H1 (cell line): ENCODE data around the gene TSPAN9. TPM values are rescaled to one million over a fixed set of nuclear protein-coding genes. Genes with fewer than 3 reads are reported as not detected.

Source experiments
- CTCF ChIA-PET: fragments of 300-600 bp; sonication (Branson Sonifier 250); formaldehyde crosslinking; loops from one replicate; lab custom pipeline; 2021; ENCODE audit not compliant: partially characterized antibody; lab: Charles Lee
- POLR2A ChIA-PET: fragments of 300-600 bp; sonication (Branson Sonifier 250); formaldehyde crosslinking; loops from one replicate; lab custom pipeline; 2021; ENCODE audit warnings: inconsistent platforms; ENCODE audit not compliant: partially characterized antibody; lab: Charles Lee
- DNase-seq, 2 experiments: peaks; one replicate each; pipeline versions ENCODE4 v3.0.0 to v3.0.0-alpha.2; 2010 to 2022; ENCODE audit warnings: low spot score in 2 of 2, low read depth in 1 of 2, mixed read lengths in 1 of 2
- FAIRE-seq: peaks from 2 replicates; lab custom pipeline; 2011; peaks lifted over from hg19 to GRCh38; lab: Jason Lieb, UNC
- H2AFZ ChIP-seq: 2 replicates; pipeline ENCODE4 v1.8.1; 2012; ENCODE audit warnings: low read length, inconsistent platforms
- H2AK5ac ChIP-seq: 2 replicates; pipeline ENCODE4 v1.6.1; 2013; ENCODE audit warnings: low read depth, low read length
- H2BK120ac ChIP-seq: replicated peaks from 2 replicates; pipeline ENCODE3; 2013; ENCODE audit warnings: low read depth, low read length, inconsistent platforms
- H2BK12ac ChIP-seq: 2 replicates; pipeline ENCODE4 v1.6.1; 2013; ENCODE audit warnings: low read depth, low read length
- H2BK15ac ChIP-seq: 2 replicates; pipeline ENCODE4 v1.6.1; 2013; ENCODE audit warnings: low read length
- H2BK20ac ChIP-seq: 2 replicates; pipeline ENCODE4 v1.6.1; 2013; ENCODE audit warnings: low read length
- H2BK5ac ChIP-seq: 2 replicates; pipeline ENCODE4 v1.6.1; 2013; ENCODE audit warnings: low read depth, low read length
- H3K14ac ChIP-seq: 2 replicates; pipeline ENCODE4 v1.6.1; 2013; ENCODE audit warnings: inconsistent platforms; ENCODE audit not compliant: insufficient read length
- H3K18ac ChIP-seq: 2 replicates; pipeline ENCODE4 v1.6.1; 2013; ENCODE audit warnings: low read length; ENCODE audit errors: extremely low read depth
- H3K23ac ChIP-seq: 2 replicates; pipeline ENCODE4 v1.6.1; 2013; ENCODE audit warnings: inconsistent platforms; ENCODE audit not compliant: insufficient read length
- H3K23me2 ChIP-seq: 2 replicates; pipeline ENCODE4 v1.6.1; 2013; ENCODE audit warnings: low read depth, low read length
- H3K27ac ChIP-seq: 2 replicates; pipeline ENCODE4 v1.6.1; 2011; ENCODE audit warnings: low read depth, low read length, inconsistent platforms
- H3K27me3 ChIP-seq, 4 experiments: replicated peaks in 1 of 4; 1 replicate in 1 of 4; 2 replicates in 3 of 4; pipeline versions ENCODE4 v1.6.1 to v1.8.1; 2011 to 2013; ENCODE audit warnings: low read length in 3 of 4, mild to moderate bottlenecking in 3 of 4, inconsistent platforms in 2 of 4, mixed read lengths in 2 of 4, moderate library complexity in 1 of 4; ENCODE audit not compliant: control insufficient read depth in 3 of 4, insufficient read depth in 3 of 4; ENCODE audit errors: extremely low read depth in 1 of 4
- H3K36me3 ChIP-seq, 4 experiments: 2 replicates each; pipeline versions ENCODE4 v1.6.1 to v1.8.1; 2011 to 2013; ENCODE audit warnings: mild to moderate bottlenecking in 4 of 4, low read length in 3 of 4, moderate library complexity in 2 of 4, control low read depth in 1 of 4, inconsistent platforms in 1 of 4; ENCODE audit not compliant: insufficient read depth in 4 of 4, control insufficient read depth in 2 of 4
- H3K4ac ChIP-seq: replicated peaks from 2 replicates; pipeline ENCODE3; 2013; ENCODE audit warnings: low read length, low read depth, mixed read lengths, inconsistent platforms; ENCODE audit not compliant: insufficient read length
- H3K4me1 ChIP-seq, 4 experiments: replicated peaks in 1 of 4; 1 replicate in 1 of 4; 2 replicates in 3 of 4; pipeline versions ENCODE4 v1.6.1 to v1.8.1; 2011 to 2013; ENCODE audit warnings: low read length in 3 of 4, inconsistent platforms in 2 of 4, mixed read lengths in 1 of 4; ENCODE audit not compliant: insufficient read depth in 4 of 4, control insufficient read depth in 3 of 4
- H3K4me2 ChIP-seq, 2 experiments: 2 replicates each; pipeline versions ENCODE4 v1.6.1 to v1.8.1; 2011 to 2013; ENCODE audit warnings: low read depth in 2 of 2, low read length in 2 of 2, control low read depth in 1 of 2, inconsistent platforms in 1 of 2, mild to moderate bottlenecking in 1 of 2; ENCODE audit not compliant: insufficient read depth in 1 of 2
- H3K4me3 ChIP-seq, 4 experiments: fragments of 200-600, 300-600 bp in 1 of 4; sonication (generic), shearing (Covaris generic), sonication (Bioruptor Twin) in 1 of 4; 2 replicates each; pipeline versions ENCODE4 v1.5.1 to v1.8.1; 2011 to 2016; ENCODE audit warnings: low read length in 4 of 4, low read depth in 3 of 4, control low read depth in 2 of 4, inconsistent platforms in 2 of 4, mild to moderate bottlenecking in 2 of 4, mixed read lengths in 1 of 4, moderate library complexity in 1 of 4; ENCODE audit not compliant: insufficient read depth in 2 of 4; ENCODE audit errors: extremely low read depth in 1 of 4
- H3K56ac ChIP-seq: replicated peaks from 2 replicates; pipeline ENCODE3; 2013; ENCODE audit warnings: low read depth, mild to moderate bottlenecking, mixed read lengths, low read length, inconsistent platforms; ENCODE audit not compliant: insufficient read length
- H3K79me1 ChIP-seq: 2 replicates; pipeline ENCODE4 v1.6.1; 2013; ENCODE audit warnings: low read depth, low read length, control low read depth
- H3K79me2 ChIP-seq, 2 experiments: 2 replicates each; pipeline versions ENCODE4 v1.6.1 to v1.8.1; 2012 to 2013; ENCODE audit warnings: low read length in 2 of 2, mild to moderate bottlenecking in 2 of 2, inconsistent platforms in 1 of 2; ENCODE audit not compliant: insufficient read depth in 2 of 2, control insufficient read depth in 1 of 2
- H3K9ac ChIP-seq, 4 experiments: replicated peaks in 1 of 4; 1 replicate in 1 of 4; 2 replicates in 3 of 4; pipeline versions ENCODE4 v1.6.1 to v1.8.1; 2011 to 2013; ENCODE audit warnings: low read depth in 3 of 4, low read length in 3 of 4, control low read depth in 2 of 4, mild to moderate bottlenecking in 2 of 4, moderate library complexity in 2 of 4, inconsistent platforms in 1 of 4; ENCODE audit errors: extremely low read depth in 1 of 4
- H3K9me3 ChIP-seq, 2 experiments: 2 replicates each; pipeline versions ENCODE4 v1.6.1 to v1.8.1; 2012 to 2013; ENCODE audit warnings: mild to moderate bottlenecking in 2 of 2, moderate library complexity in 2 of 2, control low read depth in 1 of 2, inconsistent platforms in 1 of 2, low read depth in 1 of 2, low read length in 1 of 2, mixed read lengths in 1 of 2; ENCODE audit not compliant: insufficient read depth in 2 of 2
- H4K20me1 ChIP-seq, 2 experiments: replicated peaks in 1 of 2; 2 replicates each; pipeline versions ENCODE3 to v1.8.1; 2011 to 2013; ENCODE audit warnings: inconsistent platforms in 2 of 2, low read length in 2 of 2, mild to moderate bottlenecking in 1 of 2; ENCODE audit not compliant: insufficient read depth in 2 of 2, control insufficient read depth in 1 of 2
- H4K5ac ChIP-seq: 2 replicates; pipeline ENCODE4 v1.6.1; 2013; ENCODE audit warnings: low read length, low read depth, mixed read lengths, inconsistent platforms; ENCODE audit not compliant: insufficient read length
- H4K8ac ChIP-seq: 2 replicates; pipeline ENCODE4 v1.8.0; 2013; ENCODE audit warnings: mild to moderate bottlenecking, moderate library complexity, low read length, inconsistent platforms; ENCODE audit not compliant: insufficient read depth; ENCODE audit errors: extremely low read depth
- H4K91ac ChIP-seq: replicated peaks from 2 replicates; pipeline ENCODE3; 2013; ENCODE audit warnings: low read length, mixed read lengths, inconsistent platforms; ENCODE audit not compliant: insufficient read length
- BACH1 ChIP-seq: IDR thresholded peaks from 2 replicates; pipeline ENCODE4 v1.6.1; 2012; ENCODE audit warnings: low read length, improper control_type of control experiment
- BCL11A ChIP-seq, 2 experiments: IDR thresholded peaks; one replicate each; pipeline ENCODE4 v1.6.1; 2011; ENCODE audit warnings: low read depth in 2 of 2, low read length in 2 of 2, mild to moderate bottlenecking in 2 of 2
- HDAC6 ChIP-seq: IDR thresholded peaks from one replicate; pipeline ENCODE4 v1.7.1; 2012; ENCODE audit warnings: low read depth, mild to moderate bottlenecking, inconsistent platforms, low read length, moderate library complexity
- SP1 ChIP-seq: IDR thresholded peaks from 2 replicates; pipeline ENCODE4 v1.6.1; 2011; ENCODE audit warnings: low read depth, low read length
- TBP ChIP-seq: IDR thresholded peaks from 2 replicates; pipeline ENCODE4 v1.6.1; 2011; ENCODE audit warnings: low read depth, low read length, improper control_type of control experiment
- WGBS, 2 experiments: shearing (Covaris generic) in 1 of 2; methylation state at CpG; one replicate each; pipeline versions ENCODE4 v1.1.6 to v1.1.7; 2013 to 2015; ENCODE audit warnings: low lambda C conversion rate in 2 of 2, mixed read lengths in 2 of 2, inconsistent platforms in 1 of 2, low coverage in 1 of 2, missing lambda C conversion rate in 1 of 2; ENCODE audit not compliant: insufficient replicate concordance in 2 of 2, insufficient coverage in 1 of 2, insufficient read length in 1 of 2; ENCODE audit errors: extremely low coverage in 1 of 2, missing lambda C conversion rate in 1 of 2; 5-methylcytosine and 5-hydroxymethylcytosine counted together
- polyA plus RNA-seq, 7 experiments: library from polyadenylated mRNA; depleted of rRNA in 3 of 7; stranded (reverse) in 5 of 7; unstranded in 2 of 7; fragments of >200 nt in 5 of 7; fragments of 200-250 nt in 2 of 7; gene quantifications; 1 replicate in 5 of 7; 2 replicates in 1 of 7; 4 replicates in 1 of 7; pipeline versions ENCODE4 v1.2.1 to v1.2.3, GENCODE V29; 2011 to 2013; ENCODE audit warnings: missing spikeins in 2 of 7, mixed read lengths in 2 of 7
- total RNA-seq: library from RNA; stranded (reverse); fragmentation: NEBNext Ultra II Directional; extraction: Animal tissue kit (Norgen Biotek cat#: 25700); gene quantifications from 2 replicates; pipeline ENCODE4 v1.2.1, GENCODE V29; 2021
- TF ChIP-seq, protein P1 (sequence below): IDR thresholded peaks from 2 replicates; pipeline ENCODE4 v1.6.1; 2012; ENCODE audit warnings: low read length, inconsistent platforms

TSPAN9 gene
- total and polyA plus RNA-seq, 2 of the 8 experiments (the other 6 are each of a cell fraction or from before 2014, with no cell fraction given) = 11.5 to 29.1 TPM

DNA sequence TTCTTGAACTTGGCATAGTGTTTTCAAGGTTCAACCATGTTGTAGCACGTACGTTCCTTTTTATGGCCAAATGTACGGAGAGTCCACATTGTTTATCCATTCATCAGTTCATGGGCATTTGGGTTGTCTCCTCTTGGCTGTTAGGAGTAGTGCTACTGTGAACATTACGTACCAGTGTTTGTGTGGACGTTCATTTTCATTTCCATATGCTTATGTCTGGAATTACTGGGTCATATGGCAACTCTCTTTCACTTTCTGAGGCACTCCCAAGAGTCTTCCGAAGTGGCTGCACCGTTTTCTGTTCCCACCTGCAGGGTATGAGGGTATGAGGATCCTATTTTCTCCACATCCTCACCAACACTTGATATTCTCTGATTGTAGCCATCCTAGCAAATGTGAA is 49.1 kb upstream of the TSPAN9 start:
- FAIRE-seq = no peak
- Histone ChIP-seq H3K4me1 (no peaks in the 10 kb centered on the region), H4K5ac (no peak overlapping the region)
- TF ChIP-seq BCL11A (IDR thresholded peaks at IDR 0.05; ENCODE audit: low read depth in 2 of 2, low read length in 2 of 2) (no peak), BACH1 (no peak), TBP (no peak), SP1 (no peak), HDAC6 (no peak)
- TF ChIP-seq, protein P1, sequence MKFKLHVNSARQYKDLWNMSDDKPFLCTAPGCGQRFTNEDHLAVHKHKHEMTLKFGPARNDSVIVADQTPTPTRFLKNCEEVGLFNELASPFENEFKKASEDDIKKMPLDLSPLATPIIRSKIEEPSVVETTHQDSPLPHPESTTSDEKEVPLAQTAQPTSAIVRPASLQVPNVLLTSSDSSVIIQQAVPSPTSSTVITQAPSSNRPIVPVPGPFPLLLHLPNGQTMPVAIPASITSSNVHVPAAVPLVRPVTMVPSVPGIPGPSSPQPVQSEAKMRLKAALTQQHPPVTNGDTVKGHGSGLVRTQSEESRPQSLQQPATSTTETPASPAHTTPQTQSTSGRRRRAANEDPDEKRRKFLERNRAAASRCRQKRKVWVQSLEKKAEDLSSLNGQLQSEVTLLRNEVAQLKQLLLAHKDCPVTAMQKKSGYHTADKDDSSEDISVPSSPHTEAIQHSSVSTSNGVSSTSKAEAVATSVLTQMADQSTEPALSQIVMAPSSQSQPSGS = no peak
- TF ChIP-seq, all 59 proteins: peak for 0
- H3K4me2 ChIP-seq = no peak overlapping the region
- no peak overlapping the region for H3K27ac ChIP-seq
- H3K4me3 ChIP-seq = no peak overlapping the region
- no peak overlapping the region for H2BK20ac ChIP-seq
- 84% methylated on average over 7 of the region's 7 CpGs; no CpG with 5 or more reads in 1 of the 2 experiments for WGBS, 2 experiments
- no peaks in the 10 kb centered on the region for H3K23me2 ChIP-seq
- no peak for DNase-seq
- no peaks in the 10 kb centered on the region for H3K27me3 ChIP-seq
- no peak overlapping the region for H3K14ac ChIP-seq
- no peak overlapping the region for H2BK12ac ChIP-seq
- no peak overlapping the region for H4K91ac ChIP-seq
- H3K79me2 ChIP-seq = no peaks in the 10 kb centered on the region
- no peak overlapping the region for H4K8ac ChIP-seq
- no peak overlapping the region for H2BK15ac ChIP-seq
- H2AK5ac ChIP-seq = no peak overlapping the region
- H3K36me3 ChIP-seq = peaks cover 3 to 22% (median 18%) of the 10 kb centered on the region in 4 experiments; a peak in 7 of 8 replicates
- H2BK5ac ChIP-seq = no peak overlapping the region
- H4K20me1 ChIP-seq = peaks cover 0 to 10% of the 10 kb centered on the region in 2 experiments
- H3K9me3 ChIP-seq = no peaks in the 10 kb centered on the region
- H3K4ac ChIP-seq = no peak overlapping the region
- POLR2A ChIA-PET = interaction anchor here (1.5 kb wide), 1 partner anchor 10 kb away, joined by 3 read pairs; no protein-coding TSS in a partner anchor
- no peak overlapping the region for H3K56ac ChIP-seq
- CTCF ChIA-PET = interaction anchor here (0.8 to 3.4 kb wide), 5 partner anchors 11 to 29 kb away, joined by 3 to 11 read pairs (median 3); no protein-coding TSS in a partner anchor
- H3K79me1 ChIP-seq = peaks cover 4% of the 10 kb centered on the region
- no peak overlapping the region for H2AFZ ChIP-seq
- H3K18ac ChIP-seq = no peak overlapping the region
- H2BK120ac ChIP-seq = no peak overlapping the region
- H3K23ac ChIP-seq = no peak overlapping the region
- no peak overlapping the region for H3K9ac ChIP-seq
